IMR-90 (cell line): ENCODE results near the gene SPG11. TPM values are rescaled to one million over a fixed set of nuclear protein-coding genes. Genes with fewer than 3 reads are reported as not detected.

Source experiments
- ATAC-seq: fragments of 200-7000 bp; cut with Tn5 transposase; 2 replicates; pipeline ENCODE4 v1.9.1; 2020; ENCODE audit warnings: low read depth, mild to moderate bottlenecking, moderate library complexity
- BruUV-seq: library from RNA; stranded (reverse); fragments of 400-500 nt; replicated peaks from 2 replicates; lab custom pipeline; 2021; lab: Mats Ljungman, UMichigan
- CTCF ChIA-PET: fragments of 300-600 bp; formaldehyde crosslinking; extraction: SDS; loops from one replicate; lab custom pipeline; 2021; ENCODE audit warnings: antibody characterized with exemption; lab: Yijun Ruan, JAX
- POLR2A ChIA-PET: fragments of 300-600 bp; sonication (Branson Sonifier 250); formaldehyde crosslinking; loops from one replicate; lab custom pipeline; 2022; ENCODE audit warnings: antibody characterized with exemption; ENCODE audit not compliant: unreplicated experiment; lab: Charles Lee
- DNase-seq: peaks from one replicate; pipeline ENCODE4 v3.0.0; 2013
- H2AFZ ChIP-seq: replicated peaks from 2 replicates; pipeline ENCODE3; 2013; ENCODE audit warnings: low read length, mild to moderate bottlenecking; ENCODE audit not compliant: poor library complexity
- H2AK5ac ChIP-seq: 2 replicates; pipeline ENCODE4 v1.6.1; 2013; ENCODE audit warnings: low read depth, low read length, inconsistent platforms
- H2AK9ac ChIP-seq: replicated peaks from 2 replicates; pipeline ENCODE3; 2013; ENCODE audit warnings: mild to moderate bottlenecking, low read depth, low read length, moderate library complexity; ENCODE audit not compliant: poor library complexity
- H2BK120ac ChIP-seq: 2 replicates; pipeline ENCODE4 v1.6.1; 2013; ENCODE audit warnings: low read depth, low read length, inconsistent platforms
- H2BK15ac ChIP-seq: 3 replicates; pipeline ENCODE4 v1.6.1; 2013; ENCODE audit warnings: low read depth, low read length, inconsistent platforms
- H2BK20ac ChIP-seq: 2 replicates; pipeline ENCODE4 v1.6.1; 2013; ENCODE audit warnings: low read depth, mild to moderate bottlenecking, inconsistent platforms, low read length, moderate library complexity
- H2BK5ac ChIP-seq: 2 replicates; pipeline ENCODE4 v1.6.1; 2013; ENCODE audit warnings: mild to moderate bottlenecking, low read depth, low read length, inconsistent platforms; ENCODE audit not compliant: poor library complexity, severe bottlenecking
- H3K14ac ChIP-seq: replicated peaks from 2 replicates; pipeline ENCODE4 v1.6.1; 2013; ENCODE audit warnings: low read depth, low read length, inconsistent platforms
- H3K18ac ChIP-seq: 2 replicates; pipeline ENCODE4 v1.6.1; 2013; ENCODE audit warnings: low read depth, low read length, control low read depth
- H3K23ac ChIP-seq: 2 replicates; pipeline ENCODE4 v1.6.1; 2013; ENCODE audit warnings: low read depth, low read length, inconsistent platforms
- H3K27ac ChIP-seq: 2 replicates; pipeline ENCODE4 v1.5.1; 2013; ENCODE audit warnings: mild to moderate bottlenecking, control low read depth, low read length; ENCODE audit not compliant: insufficient read depth
- H3K27me3 ChIP-seq: 2 replicates; pipeline ENCODE4 v1.6.1; 2013; ENCODE audit warnings: low read length; ENCODE audit not compliant: control insufficient read depth, insufficient read depth
- H3K36me3 ChIP-seq: 2 replicates; pipeline ENCODE4 v1.6.1; 2013; ENCODE audit warnings: low read length, mixed read lengths; ENCODE audit not compliant: control insufficient read depth, insufficient read depth
- H3K4ac ChIP-seq: 2 replicates; pipeline ENCODE4 v1.6.1; 2013; ENCODE audit warnings: low read depth, low read length, inconsistent platforms
- H3K4me1 ChIP-seq: 2 replicates; pipeline ENCODE4 v1.6.1; 2013; ENCODE audit warnings: low read length, mixed read lengths; ENCODE audit not compliant: control insufficient read depth, insufficient read depth
- H3K4me2 ChIP-seq: 2 replicates; pipeline ENCODE4 v1.6.1; 2013; ENCODE audit warnings: low read depth, mild to moderate bottlenecking, control low read depth, low read length, moderate library complexity
- H3K4me3 ChIP-seq: 2 replicates; pipeline ENCODE4 v1.5.1; 2013; ENCODE audit warnings: low read depth, mild to moderate bottlenecking, control low read depth, low read length, moderate library complexity; ENCODE audit not compliant: insufficient read depth
- H3K56ac ChIP-seq: 2 replicates; pipeline ENCODE4 v1.6.1; 2013; ENCODE audit warnings: low read length, inconsistent platforms; ENCODE audit not compliant: insufficient read depth; ENCODE audit errors: extremely low read depth
- H3K79me1 ChIP-seq, 2 experiments: 2 replicates each; pipeline ENCODE4 v1.6.1; 2013; ENCODE audit warnings: low read length in 2 of 2, inconsistent platforms in 1 of 2, low read depth in 1 of 2
- H3K9ac ChIP-seq: 2 replicates; pipeline ENCODE4 v1.6.1; 2013; ENCODE audit warnings: low read depth, low read length, control low read depth
- H3K9me1 ChIP-seq: 2 replicates; pipeline ENCODE4 v1.6.1; 2013; ENCODE audit warnings: low read length, inconsistent platforms; ENCODE audit not compliant: insufficient read depth
- H3K9me3 ChIP-seq: 2 replicates; pipeline ENCODE4 v1.6.1; 2013; ENCODE audit warnings: low read length; ENCODE audit not compliant: control insufficient read depth, insufficient read depth
- H4K20me1 ChIP-seq: 2 replicates; pipeline ENCODE4 v1.6.1; 2013; ENCODE audit warnings: low read length, inconsistent platforms; ENCODE audit not compliant: insufficient read depth
- H4K5ac ChIP-seq: 2 replicates; pipeline ENCODE4 v1.6.1; 2013; ENCODE audit warnings: mild to moderate bottlenecking, low read depth, low read length, control low read depth
- H4K8ac ChIP-seq, 2 experiments: 2 replicates each; pipeline ENCODE4 v1.6.1; 2013; ENCODE audit warnings: low read depth in 2 of 2, low read length in 2 of 2, control low read depth in 1 of 2, inconsistent platforms in 1 of 2
- H4K91ac ChIP-seq: 2 replicates; pipeline ENCODE4 v1.6.1; 2013; ENCODE audit warnings: low read depth, low read length, inconsistent platforms; ENCODE audit not compliant: insufficient read depth
- CEBPB ChIP-seq: IDR thresholded peaks from 2 replicates; pipeline ENCODE4 v1.6.1; 2012; ENCODE audit warnings: low read depth, low read length, improper control_type of control experiment
- CHD1 ChIP-seq: IDR thresholded peaks from 2 replicates; pipeline ENCODE4 v1.6.1; 2012; ENCODE audit warnings: low read depth, low read length, improper control_type of control experiment
- CTCF ChIP-seq: conservative IDR thresholded peaks from 2 replicates; pipeline ENCODE4 v1.5.1; 2012; ENCODE audit warnings: mild to moderate bottlenecking, low read depth, low read length, improper control_type of control experiment
- MAFK ChIP-seq: IDR thresholded peaks from 2 replicates; pipeline ENCODE4 v1.6.1; 2012; ENCODE audit warnings: low read depth, low read length, improper control_type of control experiment
- MAZ ChIP-seq: IDR thresholded peaks from 2 replicates; pipeline ENCODE4 v1.6.1; 2012; ENCODE audit warnings: low read depth, mild to moderate bottlenecking, low read length, improper control_type of control experiment, moderate library complexity, borderline replicate concordance
- MXI1 ChIP-seq: IDR thresholded peaks from 2 replicates; pipeline ENCODE4 v1.6.1; 2012; ENCODE audit warnings: low read depth, mild to moderate bottlenecking, low read length, moderate library complexity, borderline replicate concordance
- NFE2L2 ChIP-seq: fragments of 150-350 bp; IDR thresholded peaks from 2 replicates; pipeline ENCODE4 v1.6.1; 2016; ENCODE audit warnings: low read depth, mild to moderate bottlenecking, low read length
- RAD21 ChIP-seq: IDR thresholded peaks from 2 replicates; pipeline ENCODE4 v1.6.1; 2012; ENCODE audit warnings: low read length, improper control_type of control experiment
- RCOR1 ChIP-seq: IDR thresholded peaks from 2 replicates; pipeline ENCODE4 v1.6.1; 2012; ENCODE audit warnings: mild to moderate bottlenecking, low read length, improper control_type of control experiment; ENCODE audit not compliant: insufficient replicate concordance
- RFX5 ChIP-seq: IDR thresholded peaks from 2 replicates; pipeline ENCODE4 v1.8.0; 2012; ENCODE audit warnings: low read depth, mild to moderate bottlenecking, low read length, moderate library complexity
- SMC3 ChIP-seq: fragments of 150-350 bp; IDR thresholded peaks from 2 replicates; pipeline ENCODE4 v1.6.1; 2016; ENCODE audit warnings: low read depth, mild to moderate bottlenecking, antibody characterized with exemption, low read length, moderate library complexity
- WGBS, 2 experiments: methylation state at CpG; one replicate each; pipeline versions ENCODE4 v1.1.5 to v1.1.7; 2013; ENCODE audit warnings: missing lambda C conversion rate in 2 of 2; ENCODE audit not compliant: insufficient read length in 1 of 2; ENCODE audit errors: extremely low coverage in 2 of 2; 5-methylcytosine and 5-hydroxymethylcytosine counted together
- dilution Hi-C: fragments of 300-500 bp; cut with HindIII; formaldehyde crosslinking; loops from one replicate; pipeline ENCODE4 v1.14.3; 2018; ENCODE audit warnings: low sequenced_read_pairs; ENCODE audit not compliant: unreplicated experiment
- in situ Hi-C: fragments of 300-500 bp; cut with MboI; formaldehyde crosslinking; loops from 3 replicates; pipeline ENCODE4 v1.14.3; 2019; ENCODE audit warnings: low sequenced_read_pairs, inconsistent platforms, mixed read lengths
- intact Hi-C: fragments of 100-400 bp; cut with micrococcal nuclease; formaldehyde crosslinking; loops from 2 replicates; pipeline ENCODE4 v1.10.0; 2022
- polyA plus RNA-seq, 3 experiments: library from polyadenylated mRNA; depleted of rRNA; stranded (reverse); fragments of >200 nt; gene quantifications; 2 replicates each; pipeline ENCODE4 v1.2.3, GENCODE V29; 2012; ENCODE audit warnings: low replicate concordance in 1 of 3
- total RNA-seq: library from RNA; depleted of rRNA; stranded (reverse); fragments of >200 nt; gene quantifications from 2 replicates; pipeline ENCODE4 v1.2.3, GENCODE V29; 2012

Gene SPG11
- total and polyA plus RNA-seq, 2 of the 4 experiments (the other 2 are of a cell fraction): 30.8 to 32.6 TPM

- Histone ChIP-seq H3K4me3 (no peak overlapping the region), H2BK120ac (no peak overlapping the region), H3K79me1 (peaks cover 22 to 27% of the 10 kb centered on the region in 2 experiments), H2BK5ac (no peak overlapping the region), H3K4me1 (no peaks in the 10 kb centered on the region), H3K9ac (no peak overlapping the region), H3K18ac (no peak overlapping the region), H3K9me3 (peaks cover 5% of the 10 kb centered on the region), H4K20me1 (no peaks in the 10 kb centered on the region), H3K36me3 (peaks cover 16% of the 10 kb centered on the region), H3K9me1 (no peaks in the 10 kb centered on the region), H2BK15ac (no peak overlapping the region), H4K91ac (no peak overlapping the region), H3K27me3 (no peaks in the 10 kb centered on the region), H2BK20ac (no peak overlapping the region), H3K4me2 (no peak overlapping the region), H3K56ac (no peak overlapping the region), H3K14ac (no peak overlapping the region), H3K23ac (no peak overlapping the region), H4K8ac (no peak overlapping the region), H4K5ac (no peak overlapping the region), H2AK5ac (no peak overlapping the region), H3K27ac (no peak overlapping the region), H2AFZ (no peak overlapping the region), H3K4ac (no peak overlapping the region), H2AK9ac (no peak overlapping the region)
- intact Hi-C loops: no loop called here
- in situ Hi-C loops: no loop called here
- no peak for ATAC-seq
- dilution Hi-C loops: no loop called here
- DNase-seq: no peak
- TF ChIP-seq MAFK (no peak), MXI1 (no peak), RCOR1 (no peak), SMC3 (no peak), MAZ (no peak), CEBPB (no peak), CTCF (no peak), RAD21 (no peak), CHD1 (no peak), RFX5 (no peak), NFE2L2 (no peak)
- CTCF ChIA-PET: no interaction called here
- POLR2A ChIA-PET: no interaction called here
- WGBS, 2 experiments: no CpG with 5 or more reads among the region's 4 CpGs
- no TSS peak for BruUV-seq
Observed at GRCh38 chr15:44641651-44642050, 21.8 kb downstream of the SPG11 start.
